IMR-90 (cell line): Measurements from ENCODE around the gene DEDD2. TPM values are rescaled to one million over a fixed set of nuclear protein-coding genes. Genes with fewer than 3 reads are reported as not detected.

ENCODE experiments used
- ATAC-seq: fragments of 200-7000 bp; cut with Tn5 transposase; 2 replicates; pipeline ENCODE4 v1.9.1; 2020; ENCODE audit warnings: low read depth, mild to moderate bottlenecking, moderate library complexity
- BruUV-seq: library from RNA; stranded (reverse); fragments of 400-500 nt; replicated peaks from 2 replicates; lab custom pipeline; 2021; lab: Mats Ljungman, UMichigan
- CTCF ChIA-PET: fragments of 300-600 bp; formaldehyde crosslinking; extraction: SDS; loops from one replicate; lab custom pipeline; 2021; ENCODE audit warnings: antibody characterized with exemption; lab: Yijun Ruan, JAX
- POLR2A ChIA-PET: fragments of 300-600 bp; sonication (Branson Sonifier 250); formaldehyde crosslinking; loops from one replicate; lab custom pipeline; 2022; ENCODE audit warnings: antibody characterized with exemption; ENCODE audit not compliant: unreplicated experiment; lab: Charles Lee
- DNase-seq: peaks from one replicate; pipeline ENCODE4 v3.0.0; 2013
- H2AFZ ChIP-seq: replicated peaks from 2 replicates; pipeline ENCODE3; 2013; ENCODE audit warnings: low read length, mild to moderate bottlenecking; ENCODE audit not compliant: poor library complexity
- H2AK5ac ChIP-seq: 2 replicates; pipeline ENCODE4 v1.6.1; 2013; ENCODE audit warnings: low read depth, low read length, inconsistent platforms
- H2AK9ac ChIP-seq: replicated peaks from 2 replicates; pipeline ENCODE3; 2013; ENCODE audit warnings: mild to moderate bottlenecking, low read depth, low read length, moderate library complexity; ENCODE audit not compliant: poor library complexity
- H2BK120ac ChIP-seq: 2 replicates; pipeline ENCODE4 v1.6.1; 2013; ENCODE audit warnings: low read depth, low read length, inconsistent platforms
- H2BK15ac ChIP-seq: 3 replicates; pipeline ENCODE4 v1.6.1; 2013; ENCODE audit warnings: low read depth, low read length, inconsistent platforms
- H2BK20ac ChIP-seq: 2 replicates; pipeline ENCODE4 v1.6.1; 2013; ENCODE audit warnings: low read depth, mild to moderate bottlenecking, inconsistent platforms, low read length, moderate library complexity
- H2BK5ac ChIP-seq: 2 replicates; pipeline ENCODE4 v1.6.1; 2013; ENCODE audit warnings: mild to moderate bottlenecking, low read depth, low read length, inconsistent platforms; ENCODE audit not compliant: poor library complexity, severe bottlenecking
- H3K14ac ChIP-seq: replicated peaks from 2 replicates; pipeline ENCODE4 v1.6.1; 2013; ENCODE audit warnings: low read depth, low read length, inconsistent platforms
- H3K18ac ChIP-seq: 2 replicates; pipeline ENCODE4 v1.6.1; 2013; ENCODE audit warnings: low read depth, low read length, control low read depth
- H3K23ac ChIP-seq: 2 replicates; pipeline ENCODE4 v1.6.1; 2013; ENCODE audit warnings: low read depth, low read length, inconsistent platforms
- H3K27ac ChIP-seq: 2 replicates; pipeline ENCODE4 v1.5.1; 2013; ENCODE audit warnings: mild to moderate bottlenecking, control low read depth, low read length; ENCODE audit not compliant: insufficient read depth
- H3K27me3 ChIP-seq: 2 replicates; pipeline ENCODE4 v1.6.1; 2013; ENCODE audit warnings: low read length; ENCODE audit not compliant: control insufficient read depth, insufficient read depth
- H3K36me3 ChIP-seq: 2 replicates; pipeline ENCODE4 v1.6.1; 2013; ENCODE audit warnings: low read length, mixed read lengths; ENCODE audit not compliant: control insufficient read depth, insufficient read depth
- H3K4ac ChIP-seq: 2 replicates; pipeline ENCODE4 v1.6.1; 2013; ENCODE audit warnings: low read depth, low read length, inconsistent platforms
- H3K4me1 ChIP-seq: 2 replicates; pipeline ENCODE4 v1.6.1; 2013; ENCODE audit warnings: low read length, mixed read lengths; ENCODE audit not compliant: control insufficient read depth, insufficient read depth
- H3K4me2 ChIP-seq: 2 replicates; pipeline ENCODE4 v1.6.1; 2013; ENCODE audit warnings: low read depth, mild to moderate bottlenecking, control low read depth, low read length, moderate library complexity
- H3K4me3 ChIP-seq: 2 replicates; pipeline ENCODE4 v1.5.1; 2013; ENCODE audit warnings: low read depth, mild to moderate bottlenecking, control low read depth, low read length, moderate library complexity; ENCODE audit not compliant: insufficient read depth
- H3K56ac ChIP-seq: 2 replicates; pipeline ENCODE4 v1.6.1; 2013; ENCODE audit warnings: low read length, inconsistent platforms; ENCODE audit not compliant: insufficient read depth; ENCODE audit errors: extremely low read depth
- H3K79me1 ChIP-seq, 2 experiments: 2 replicates each; pipeline ENCODE4 v1.6.1; 2013; ENCODE audit warnings: low read length in 2 of 2, inconsistent platforms in 1 of 2, low read depth in 1 of 2
- H3K9ac ChIP-seq: 2 replicates; pipeline ENCODE4 v1.6.1; 2013; ENCODE audit warnings: low read depth, low read length, control low read depth
- H3K9me1 ChIP-seq: 2 replicates; pipeline ENCODE4 v1.6.1; 2013; ENCODE audit warnings: low read length, inconsistent platforms; ENCODE audit not compliant: insufficient read depth
- H3K9me3 ChIP-seq: 2 replicates; pipeline ENCODE4 v1.6.1; 2013; ENCODE audit warnings: low read length; ENCODE audit not compliant: control insufficient read depth, insufficient read depth
- H4K20me1 ChIP-seq: 2 replicates; pipeline ENCODE4 v1.6.1; 2013; ENCODE audit warnings: low read length, inconsistent platforms; ENCODE audit not compliant: insufficient read depth
- H4K5ac ChIP-seq: 2 replicates; pipeline ENCODE4 v1.6.1; 2013; ENCODE audit warnings: mild to moderate bottlenecking, low read depth, low read length, control low read depth
- H4K8ac ChIP-seq, 2 experiments: 2 replicates each; pipeline ENCODE4 v1.6.1; 2013; ENCODE audit warnings: low read depth in 2 of 2, low read length in 2 of 2, control low read depth in 1 of 2, inconsistent platforms in 1 of 2
- H4K91ac ChIP-seq: 2 replicates; pipeline ENCODE4 v1.6.1; 2013; ENCODE audit warnings: low read depth, low read length, inconsistent platforms; ENCODE audit not compliant: insufficient read depth
- BHLHE40 ChIP-seq: fragments of 150-350 bp; IDR thresholded peaks from 2 replicates; pipeline ENCODE4 v1.6.1; 2016; ENCODE audit warnings: mild to moderate bottlenecking, low read depth, low read length
- CEBPB ChIP-seq: IDR thresholded peaks from 2 replicates; pipeline ENCODE4 v1.6.1; 2012; ENCODE audit warnings: low read depth, low read length, improper control_type of control experiment
- CHD1 ChIP-seq: IDR thresholded peaks from 2 replicates; pipeline ENCODE4 v1.6.1; 2012; ENCODE audit warnings: low read depth, low read length, improper control_type of control experiment
- ELK1 ChIP-seq: fragments of 150-350 bp; IDR thresholded peaks from 2 replicates; pipeline ENCODE4 v1.6.1; 2016; ENCODE audit warnings: low read depth, mild to moderate bottlenecking, low read length, moderate library complexity, borderline replicate concordance
- FOS ChIP-seq: fragments of 150-350 bp; IDR thresholded peaks from 2 replicates; pipeline ENCODE4 v1.6.1; 2016; ENCODE audit warnings: low read depth, low read length
- MAFK ChIP-seq: IDR thresholded peaks from 2 replicates; pipeline ENCODE4 v1.6.1; 2012; ENCODE audit warnings: low read depth, low read length, improper control_type of control experiment
- MAZ ChIP-seq: IDR thresholded peaks from 2 replicates; pipeline ENCODE4 v1.6.1; 2012; ENCODE audit warnings: low read depth, mild to moderate bottlenecking, low read length, improper control_type of control experiment, moderate library complexity, borderline replicate concordance
- MXI1 ChIP-seq: IDR thresholded peaks from 2 replicates; pipeline ENCODE4 v1.6.1; 2012; ENCODE audit warnings: low read depth, mild to moderate bottlenecking, low read length, moderate library complexity, borderline replicate concordance
- NFE2L2 ChIP-seq: fragments of 150-350 bp; IDR thresholded peaks from 2 replicates; pipeline ENCODE4 v1.6.1; 2016; ENCODE audit warnings: low read depth, mild to moderate bottlenecking, low read length
- POLR2A ChIP-seq: IDR thresholded peaks from 2 replicates; pipeline ENCODE4 v1.6.1; 2012; ENCODE audit warnings: mild to moderate bottlenecking, low read depth, low read length
- RAD21 ChIP-seq: IDR thresholded peaks from 2 replicates; pipeline ENCODE4 v1.6.1; 2012; ENCODE audit warnings: low read length, improper control_type of control experiment
- RCOR1 ChIP-seq: IDR thresholded peaks from 2 replicates; pipeline ENCODE4 v1.6.1; 2012; ENCODE audit warnings: mild to moderate bottlenecking, low read length, improper control_type of control experiment; ENCODE audit not compliant: insufficient replicate concordance
- RFX5 ChIP-seq: IDR thresholded peaks from 2 replicates; pipeline ENCODE4 v1.8.0; 2012; ENCODE audit warnings: low read depth, mild to moderate bottlenecking, low read length, moderate library complexity
- SMC3 ChIP-seq: fragments of 150-350 bp; IDR thresholded peaks from 2 replicates; pipeline ENCODE4 v1.6.1; 2016; ENCODE audit warnings: low read depth, mild to moderate bottlenecking, antibody characterized with exemption, low read length, moderate library complexity
- WGBS, 2 experiments: methylation state at CpG; one replicate each; pipeline versions ENCODE4 v1.1.5 to v1.1.7; 2013; ENCODE audit warnings: missing lambda C conversion rate in 2 of 2; ENCODE audit not compliant: insufficient read length in 1 of 2; ENCODE audit errors: extremely low coverage in 2 of 2; 5-methylcytosine and 5-hydroxymethylcytosine counted together
- dilution Hi-C: fragments of 300-500 bp; cut with HindIII; formaldehyde crosslinking; loops from one replicate; pipeline ENCODE4 v1.14.3; 2018; ENCODE audit warnings: low sequenced_read_pairs; ENCODE audit not compliant: unreplicated experiment
- in situ Hi-C: fragments of 300-500 bp; cut with MboI; formaldehyde crosslinking; loops from 3 replicates; pipeline ENCODE4 v1.14.3; 2019; ENCODE audit warnings: low sequenced_read_pairs, inconsistent platforms, mixed read lengths
- intact Hi-C: fragments of 100-400 bp; cut with micrococcal nuclease; formaldehyde crosslinking; loops from 2 replicates; pipeline ENCODE4 v1.10.0; 2022
- polyA plus RNA-seq, 3 experiments: library from polyadenylated mRNA; depleted of rRNA; stranded (reverse); fragments of >200 nt; gene quantifications; 2 replicates each; pipeline ENCODE4 v1.2.3, GENCODE V29; 2012; ENCODE audit warnings: low replicate concordance in 1 of 3
- total RNA-seq: library from RNA; depleted of rRNA; stranded (reverse); fragments of >200 nt; gene quantifications from 2 replicates; pipeline ENCODE4 v1.2.3, GENCODE V29; 2012
- TF ChIP-seq, protein P1 (sequence below): conservative IDR thresholded peaks from 2 replicates; pipeline ENCODE4 v1.5.1; 2012; ENCODE audit warnings: mild to moderate bottlenecking, low read depth, low read length, improper control_type of control experiment
- TF ChIP-seq, protein P2 (sequence below): fragments of 150-350 bp; IDR thresholded peaks from 2 replicates; pipeline ENCODE4 v1.6.1; 2017; ENCODE audit warnings: mild to moderate bottlenecking, antibody characterized with exemption, low read length, low read depth

Gene DEDD2
- total and polyA plus RNA-seq, 2 of the 4 experiments (the other 2 are of a cell fraction) = 8.2 to 21.0 TPM

DNA sequence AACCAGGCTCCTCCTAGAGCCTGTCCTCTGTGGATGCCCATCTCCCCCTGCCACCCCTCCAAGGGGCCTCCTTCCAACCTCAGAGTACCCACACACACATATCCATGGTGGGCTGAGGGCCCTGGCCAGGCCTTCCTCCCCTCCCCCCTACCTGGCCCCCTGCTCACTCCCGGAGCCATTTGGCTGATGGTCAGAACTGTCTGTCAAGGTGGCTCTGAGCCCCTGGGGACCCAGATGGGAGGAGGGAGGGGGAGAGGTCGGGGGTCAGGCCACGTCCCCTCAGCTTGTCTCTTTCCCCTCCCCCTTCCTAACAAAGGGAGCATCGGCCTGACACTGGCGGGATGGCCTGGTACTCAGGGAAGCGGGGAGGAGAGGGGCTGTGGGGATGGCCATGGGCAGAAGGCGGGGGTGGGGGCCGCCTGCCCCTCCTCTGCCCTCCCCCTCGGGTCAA, 66.5 kb downstream of the DEDD2 start:
- no peak overlapping the region for H3K27ac ChIP-seq
- 0 out of 2 replicates have a peak, but pooled peaks cover 6% of the 10 kb centered on the region for H4K20me1 ChIP-seq
- WGBS, 2 experiments = no CpG with 5 or more reads among the region's 9 CpGs
- H2BK20ac ChIP-seq = no peak overlapping the region
- ATAC-seq = no peak
- no peak overlapping the region for H2AK9ac ChIP-seq
- H3K18ac ChIP-seq = no peak overlapping the region
- no peaks in the 10 kb centered on the region for H3K36me3 ChIP-seq
- H4K8ac ChIP-seq = no peak overlapping the region
- no peak overlapping the region for H4K5ac ChIP-seq
- H2BK15ac ChIP-seq = no peak overlapping the region
- no peak overlapping the region for H2AK5ac ChIP-seq
- H2BK5ac ChIP-seq = no peak overlapping the region
- no peak overlapping the region for H2BK120ac ChIP-seq
- H3K9me1 ChIP-seq = no peaks in the 10 kb centered on the region
- CTCF ChIA-PET = no interaction called here
- H3K4me3 ChIP-seq = no peak overlapping the region
- in situ Hi-C loops = no loop called here
- TF ChIP-seq, protein P1, sequence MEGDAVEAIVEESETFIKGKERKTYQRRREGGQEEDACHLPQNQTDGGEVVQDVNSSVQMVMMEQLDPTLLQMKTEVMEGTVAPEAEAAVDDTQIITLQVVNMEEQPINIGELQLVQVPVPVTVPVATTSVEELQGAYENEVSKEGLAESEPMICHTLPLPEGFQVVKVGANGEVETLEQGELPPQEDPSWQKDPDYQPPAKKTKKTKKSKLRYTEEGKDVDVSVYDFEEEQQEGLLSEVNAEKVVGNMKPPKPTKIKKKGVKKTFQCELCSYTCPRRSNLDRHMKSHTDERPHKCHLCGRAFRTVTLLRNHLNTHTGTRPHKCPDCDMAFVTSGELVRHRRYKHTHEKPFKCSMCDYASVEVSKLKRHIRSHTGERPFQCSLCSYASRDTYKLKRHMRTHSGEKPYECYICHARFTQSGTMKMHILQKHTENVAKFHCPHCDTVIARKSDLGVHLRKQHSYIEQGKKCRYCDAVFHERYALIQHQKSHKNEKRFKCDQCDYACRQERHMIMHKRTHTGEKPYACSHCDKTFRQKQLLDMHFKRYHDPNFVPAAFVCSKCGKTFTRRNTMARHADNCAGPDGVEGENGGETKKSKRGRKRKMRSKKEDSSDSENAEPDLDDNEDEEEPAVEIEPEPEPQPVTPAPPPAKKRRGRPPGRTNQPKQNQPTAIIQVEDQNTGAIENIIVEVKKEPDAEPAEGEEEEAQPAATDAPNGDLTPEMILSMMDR = no peak
- TF ChIP-seq SMC3 = no peak
- TF ChIP-seq RAD21 = no peak
- TF ChIP-seq MAFK = no peak
- TF ChIP-seq FOS = no peak
- TF ChIP-seq CHD1 = no peak
- no peak for TF ChIP-seq ELK1
- no peak for TF ChIP-seq RFX5
- TF ChIP-seq NFE2L2 = no peak
- TF ChIP-seq RCOR1 = no peak
- TF ChIP-seq MAZ = no peak
- no peak for TF ChIP-seq MXI1
- no peak for TF ChIP-seq CEBPB
- no peak for TF ChIP-seq BHLHE40
- TF ChIP-seq POLR2A = no peak
- TF ChIP-seq, protein P2, sequence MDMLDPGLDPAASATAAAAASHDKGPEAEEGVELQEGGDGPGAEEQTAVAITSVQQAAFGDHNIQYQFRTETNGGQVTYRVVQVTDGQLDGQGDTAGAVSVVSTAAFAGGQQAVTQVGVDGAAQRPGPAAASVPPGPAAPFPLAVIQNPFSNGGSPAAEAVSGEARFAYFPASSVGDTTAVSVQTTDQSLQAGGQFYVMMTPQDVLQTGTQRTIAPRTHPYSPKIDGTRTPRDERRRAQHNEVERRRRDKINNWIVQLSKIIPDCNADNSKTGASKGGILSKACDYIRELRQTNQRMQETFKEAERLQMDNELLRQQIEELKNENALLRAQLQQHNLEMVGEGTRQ = no peak
- no peak overlapping the region for H4K91ac ChIP-seq
- H3K79me1 ChIP-seq = no peaks in the 10 kb centered on the region
- H3K9ac ChIP-seq = no peak overlapping the region
- no peak for DNase-seq
- no peak overlapping the region for H3K4me2 ChIP-seq
- no peak overlapping the region for H3K23ac ChIP-seq
- no peak overlapping the region for H2AFZ ChIP-seq
- H3K9me3 ChIP-seq = no peaks in the 10 kb centered on the region; the same call in 1 of the 2 replicates
- H3K14ac ChIP-seq = no peak overlapping the region
- dilution Hi-C loops = no loop called here
- intact Hi-C loops = no loop called here
- POLR2A ChIA-PET = no interaction called here
- H3K27me3 ChIP-seq = peaks cover 90% of the 10 kb centered on the region
- no peaks in the 10 kb centered on the region for H3K4me1 ChIP-seq
- BruUV-seq = no TSS peak
- no peak overlapping the region for H3K56ac ChIP-seq
- H3K4ac ChIP-seq = no peak overlapping the region
